ENCODE measurements around the gene METTL25.
"Not testable (repeated sequence)": the region's sequence is repeated elsewhere in the genome, so short reads cannot be mapped to it uniquely, and the experiment has no call there.

METTL25 gene, protein sequence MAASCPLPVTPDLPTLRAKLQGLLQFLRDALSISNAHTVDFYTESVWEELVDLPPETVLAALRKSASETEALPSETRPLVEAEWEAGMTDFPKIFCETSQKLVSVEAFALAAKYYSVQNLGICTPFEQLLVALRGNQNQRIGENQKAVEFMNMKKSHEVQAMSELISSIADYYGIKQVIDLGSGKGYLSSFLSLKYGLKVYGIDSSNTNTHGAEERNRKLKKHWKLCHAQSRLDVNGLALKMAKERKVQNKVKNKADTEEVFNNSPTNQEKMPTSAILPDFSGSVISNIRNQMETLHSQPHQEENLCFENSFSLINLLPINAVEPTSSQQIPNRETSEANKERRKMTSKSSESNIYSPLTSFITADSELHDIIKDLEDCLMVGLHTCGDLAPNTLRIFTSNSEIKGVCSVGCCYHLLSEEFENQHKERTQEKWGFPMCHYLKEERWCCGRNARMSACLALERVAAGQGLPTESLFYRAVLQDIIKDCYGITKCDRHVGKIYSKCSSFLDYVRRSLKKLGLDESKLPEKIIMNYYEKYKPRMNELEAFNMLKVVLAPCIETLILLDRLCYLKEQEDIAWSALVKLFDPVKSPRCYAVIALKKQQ

DNA sequence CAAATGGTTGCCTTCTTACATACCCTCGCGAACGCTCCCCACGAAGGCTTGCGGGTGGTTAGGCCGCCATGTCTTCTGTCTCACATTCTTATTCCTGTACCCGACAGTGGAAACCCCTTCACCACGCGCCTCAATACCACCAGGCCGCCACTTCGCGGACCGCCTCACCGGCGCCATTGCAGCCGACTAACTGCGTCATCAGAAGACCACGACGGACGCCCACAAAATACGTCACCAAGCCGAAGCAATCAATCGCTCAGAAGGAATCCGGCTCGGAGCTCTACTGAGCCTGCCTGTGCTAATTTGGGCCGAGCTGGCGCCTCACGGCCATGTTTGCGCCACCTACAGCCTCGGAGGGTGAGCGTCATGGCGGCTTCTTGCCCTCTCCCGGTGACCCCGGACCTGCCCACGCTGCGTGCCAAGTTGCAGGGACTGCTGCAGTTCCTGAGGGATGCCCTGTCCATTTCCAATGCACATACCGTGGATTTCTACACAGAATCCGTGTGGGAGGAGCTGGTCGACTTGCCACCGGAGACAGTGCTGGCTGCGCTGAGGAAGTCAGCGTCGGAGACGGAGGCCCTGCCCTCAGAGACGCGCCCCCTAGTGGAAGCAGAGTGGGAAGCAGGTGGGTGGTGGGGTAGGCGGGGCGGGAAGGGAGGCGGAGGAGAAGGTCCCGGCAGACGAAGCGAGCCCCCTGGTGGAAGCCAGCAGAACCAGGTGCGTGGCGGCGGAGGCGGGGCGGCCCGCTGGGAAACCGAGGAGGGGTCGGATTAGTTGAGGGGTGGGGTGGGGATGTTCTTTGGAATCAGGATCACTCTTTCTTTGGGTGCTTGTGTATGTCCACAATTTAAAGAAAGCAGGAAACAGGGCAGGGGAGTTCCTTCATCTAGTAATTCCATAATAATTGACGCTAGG, at the start of gene METTL25, which contains the start of gene CCDC59:
Gene METTL25 (plus strand): TSS at position 330 of the 915 bp plus-strand sequence. CDS start 37 bp downstream, at position 367.
Gene CCDC59 (minus strand): TSS at position 188 of the 915 bp plus-strand sequence. CDS start 11 bp downstream, at position 177.
- DNase-seq = peak; percentile 85

DNA sequence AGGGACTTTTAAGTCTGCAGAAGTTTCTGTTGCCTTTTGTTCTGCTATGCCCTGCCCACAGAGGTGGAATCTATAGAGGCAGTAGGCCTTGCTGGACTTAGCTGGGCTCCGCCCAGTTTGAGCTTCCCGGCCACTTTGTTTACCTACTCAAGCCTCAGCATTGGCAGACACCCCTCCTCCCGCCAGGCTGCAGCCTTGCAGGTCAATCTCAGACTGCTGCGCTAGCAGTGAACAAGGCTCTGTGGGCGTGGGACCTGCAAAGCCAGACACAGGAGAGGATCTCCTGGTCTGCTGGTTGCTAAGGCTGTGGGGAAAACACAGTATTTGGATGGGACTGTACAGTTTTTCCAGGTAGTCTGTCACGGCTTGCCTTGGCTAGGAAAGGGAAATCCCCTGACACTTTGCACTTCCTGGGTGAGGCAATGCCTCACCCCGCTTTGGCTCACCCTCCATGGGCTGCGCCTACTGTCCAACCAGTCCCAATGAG, 43.9 kb upstream of the METTL25 start:
- DNase-seq = no peak

DNA sequence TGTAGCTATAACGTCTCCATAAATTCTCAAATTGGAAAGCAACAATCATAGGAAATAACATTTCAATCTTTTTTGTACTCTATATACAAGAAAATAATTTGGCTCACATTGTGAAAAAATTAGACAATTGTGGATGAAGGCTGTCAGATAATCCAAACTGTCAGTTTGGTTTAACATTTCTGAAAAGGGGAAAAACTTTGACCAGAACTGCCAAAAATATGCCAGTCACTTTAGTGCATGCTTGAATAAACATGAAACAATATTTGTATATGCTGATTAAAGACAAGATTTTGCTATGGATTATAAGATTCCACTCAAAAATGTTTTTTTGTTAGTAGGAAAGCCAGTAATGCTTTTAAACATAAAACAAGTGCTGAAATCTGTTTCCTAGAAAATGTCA, 39.1 kb upstream of the METTL25 start:
- DNase-seq = no peak

DNA sequence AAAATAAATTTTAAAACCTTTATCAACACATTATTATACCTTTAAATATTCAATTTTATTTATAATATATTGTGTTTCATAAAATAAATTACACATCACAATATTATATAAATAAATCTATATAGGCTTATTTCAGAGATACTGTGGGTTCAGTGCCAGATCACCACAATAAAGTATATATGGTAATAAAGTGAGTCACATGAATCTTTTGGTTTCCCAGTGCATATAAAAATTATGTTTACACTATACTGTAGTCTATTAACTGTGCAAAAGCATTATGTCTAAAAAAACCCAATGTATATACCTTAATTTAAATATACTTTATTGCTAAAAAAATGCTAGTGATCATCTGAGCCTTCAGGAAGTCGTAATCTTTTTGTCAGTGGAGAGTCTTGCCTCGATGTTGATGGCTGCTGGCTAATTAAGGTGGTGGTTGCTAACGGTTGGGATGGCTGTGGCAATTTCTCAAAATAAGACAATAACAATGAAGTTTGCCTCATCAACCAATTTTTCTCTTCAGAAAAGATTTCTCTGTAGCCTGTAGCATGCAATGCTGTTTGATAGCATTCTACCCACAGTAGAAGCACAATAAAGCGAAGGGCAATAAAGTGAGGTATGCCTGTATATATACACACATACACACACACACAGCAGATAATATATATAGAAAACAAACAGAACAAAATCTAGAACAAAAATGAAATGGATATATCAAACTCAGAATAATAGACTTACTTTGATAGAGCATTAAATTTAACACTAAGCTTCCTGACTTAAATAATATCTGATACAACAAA, 32.6 kb upstream of the METTL25 start:
- DNase-seq = no peak

DNA sequence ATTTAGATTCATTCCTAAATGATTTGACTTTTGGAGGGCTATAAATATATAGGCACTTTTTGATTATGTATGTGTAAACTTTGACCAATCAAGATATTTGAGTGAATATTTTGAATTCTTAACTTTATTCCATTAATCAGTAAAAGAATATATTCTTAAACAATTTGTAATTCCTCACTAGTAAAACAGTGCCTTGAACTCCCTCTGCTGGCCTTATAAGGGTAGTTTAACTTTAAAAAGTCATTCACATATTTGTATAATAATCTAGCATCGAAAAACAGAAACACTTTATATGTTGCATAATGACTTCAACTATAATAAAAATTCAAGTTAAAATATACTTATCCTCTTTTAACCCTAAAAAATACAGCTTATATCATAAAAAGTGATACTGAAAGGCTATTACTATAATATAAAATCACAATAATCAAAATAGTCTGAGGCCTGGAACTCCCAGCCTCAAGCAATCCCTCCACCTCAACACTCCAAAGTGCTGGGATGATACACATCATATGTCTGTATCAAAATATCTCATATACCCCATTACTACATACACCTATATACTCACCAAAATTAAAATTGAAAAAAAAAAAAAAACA, 31.3 kb upstream of the METTL25 start:
- no peak for DNase-seq

DNA sequence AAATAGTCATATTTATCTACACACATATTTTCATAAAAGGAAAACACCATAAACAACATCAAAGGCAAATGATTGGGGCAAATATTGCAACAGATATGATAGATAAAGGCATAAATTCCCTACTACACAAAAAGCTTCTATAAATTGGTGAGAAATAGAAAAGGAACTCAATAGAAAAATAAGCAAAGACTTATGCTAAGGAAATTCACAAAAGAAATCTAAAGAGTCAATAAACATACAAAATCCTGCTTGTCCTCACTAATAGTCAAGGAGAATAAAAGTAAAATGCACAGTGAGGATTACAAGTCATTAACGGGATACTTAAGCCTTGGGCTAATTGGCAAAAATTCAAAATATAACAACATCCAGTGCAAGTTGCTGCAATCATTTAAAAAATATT, 30.5 kb upstream of the METTL25 start:
- no peak for DNase-seq

DNA sequence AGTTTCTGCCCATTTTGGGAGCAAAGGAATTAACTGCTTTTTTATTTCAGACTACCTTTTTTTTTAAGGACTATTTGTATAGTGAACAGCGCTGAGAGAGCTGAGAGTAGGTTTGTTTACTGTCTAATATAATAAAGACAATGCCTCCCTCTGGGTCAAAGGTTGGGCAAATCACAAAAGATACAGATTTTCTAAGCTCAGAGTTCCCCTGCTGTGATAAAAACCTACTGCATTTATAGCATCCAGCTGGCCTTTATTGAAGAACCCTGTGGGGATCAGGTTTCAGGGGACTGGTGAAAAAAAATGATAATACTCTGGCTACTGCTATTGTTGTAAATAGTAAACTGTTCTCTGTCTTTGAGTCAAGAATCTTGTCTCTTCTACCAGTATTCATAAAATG, 28.8 kb upstream of the METTL25 start:
- DNase-seq = no peak

DNA sequence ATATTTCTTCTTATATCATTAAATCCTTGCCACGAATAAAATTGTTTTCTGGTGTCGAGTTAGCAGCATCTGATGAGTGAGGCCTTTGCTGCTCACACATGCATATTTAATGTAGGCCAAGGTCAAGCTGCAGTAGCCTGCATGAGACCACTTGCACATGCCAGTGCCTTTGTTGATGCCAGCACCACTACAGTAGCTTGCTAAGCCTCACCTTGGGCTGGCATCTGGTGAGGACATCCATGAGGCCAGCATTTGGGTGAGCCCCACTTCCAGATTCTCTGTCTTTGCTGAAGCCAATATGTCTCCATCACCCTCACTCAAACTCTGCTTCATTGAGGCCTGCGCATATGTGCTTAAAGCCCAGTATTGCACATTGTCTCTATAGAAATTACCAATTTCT, 8.2 kb upstream of the METTL25 start:
- no peak for DNase-seq

DNA sequence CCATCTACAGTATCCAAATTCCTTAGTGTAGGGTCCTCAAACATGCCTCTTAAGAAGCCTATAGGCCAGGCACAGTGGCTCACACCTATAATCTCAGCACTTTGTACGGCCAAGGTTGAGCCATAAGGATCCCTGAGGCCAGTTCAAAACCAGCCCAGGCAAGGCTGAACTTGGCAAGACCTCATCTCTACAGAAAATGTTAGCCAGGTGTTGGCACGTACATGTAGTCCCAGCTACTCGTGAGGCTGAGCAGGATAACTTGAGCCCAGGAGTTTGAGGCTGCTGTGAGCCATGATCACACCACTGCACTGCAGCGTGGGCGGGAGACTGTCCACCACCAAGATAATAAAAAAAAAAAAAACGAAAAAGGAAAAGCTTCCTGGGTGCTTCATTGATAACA, 6.9 kb upstream of the METTL25 start:
- no peak for DNase-seq

DNA sequence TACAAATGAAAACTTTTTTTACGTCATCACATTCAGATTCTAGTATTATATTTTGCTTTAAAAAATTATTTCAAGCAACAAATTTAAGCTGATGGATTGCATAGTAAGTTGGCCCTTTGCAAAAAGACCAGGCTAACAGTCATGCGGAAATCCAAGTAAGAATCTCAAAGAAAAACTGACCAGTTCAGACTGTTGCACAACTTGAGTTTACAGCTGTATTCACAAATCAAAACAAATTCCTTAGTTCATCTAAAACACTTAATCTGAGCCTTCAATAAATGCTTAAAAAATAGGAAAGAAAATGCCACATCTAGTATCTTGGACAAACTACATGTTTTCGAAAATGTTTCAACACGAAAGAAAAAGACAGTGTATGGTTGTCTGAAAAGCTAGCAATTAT, 989 bp upstream of the METTL25 start:
- no peak for DNase-seq

DNA sequence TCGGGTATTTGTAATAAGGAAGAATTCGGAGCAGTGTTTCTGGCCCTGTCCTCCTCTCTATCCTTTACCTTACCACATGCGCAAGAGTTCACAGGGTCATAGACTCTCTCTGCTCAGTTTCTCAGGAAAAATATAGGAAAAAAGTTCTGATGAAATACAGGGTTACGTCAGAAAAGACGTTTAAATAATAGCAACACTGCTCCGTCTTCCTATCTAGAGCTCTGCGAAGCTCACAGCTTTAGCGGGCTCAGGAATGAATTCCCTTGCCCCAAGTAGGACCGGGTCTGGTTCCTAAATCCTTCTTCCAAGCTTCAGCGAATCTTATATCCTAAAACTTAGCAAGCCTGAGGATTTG, 507 bp upstream of the METTL25 start:
- no peak for DNase-seq

DNA sequence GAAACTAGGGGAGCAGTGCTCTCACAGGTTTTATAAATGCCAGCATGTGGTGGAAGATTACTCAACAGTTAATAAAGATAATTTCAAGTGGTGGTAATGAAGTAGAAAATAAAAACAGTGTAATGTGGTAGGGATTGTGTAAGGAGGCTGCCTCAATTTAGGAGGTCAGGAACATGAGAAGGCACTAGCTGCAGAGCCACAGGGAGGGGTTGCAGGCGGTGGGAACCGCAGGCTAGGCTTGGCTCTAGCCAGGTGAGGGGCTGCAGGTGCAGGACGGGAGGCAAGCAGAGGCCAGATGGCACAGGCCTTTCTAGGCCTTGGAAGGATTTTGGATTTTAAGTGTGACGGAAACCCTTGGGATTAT, 768 bp downstream of the METTL25 start:
- DNase-seq = no peak

DNA sequence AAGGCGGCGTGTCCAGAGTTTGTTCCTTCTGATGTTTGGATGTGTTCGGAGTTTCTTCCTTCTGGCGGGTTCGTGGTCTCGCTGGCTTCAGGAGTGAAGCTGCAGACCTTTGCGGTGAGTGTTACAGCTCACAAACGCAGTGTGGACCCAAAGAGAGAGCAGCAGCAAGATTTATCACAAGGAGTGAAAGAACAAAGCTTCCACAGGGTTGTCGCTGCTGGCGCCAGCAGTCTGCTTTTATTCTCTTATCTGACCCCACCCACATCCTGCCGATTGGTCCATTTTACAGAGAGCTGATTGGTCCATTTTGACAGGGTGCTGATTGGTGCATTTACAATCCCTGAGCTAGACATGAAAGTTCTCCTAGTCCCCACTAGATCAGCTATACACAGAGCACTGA, 2.5 kb downstream of the METTL25 start:
- not testable (repeated sequence) for DNase-seq

DNA sequence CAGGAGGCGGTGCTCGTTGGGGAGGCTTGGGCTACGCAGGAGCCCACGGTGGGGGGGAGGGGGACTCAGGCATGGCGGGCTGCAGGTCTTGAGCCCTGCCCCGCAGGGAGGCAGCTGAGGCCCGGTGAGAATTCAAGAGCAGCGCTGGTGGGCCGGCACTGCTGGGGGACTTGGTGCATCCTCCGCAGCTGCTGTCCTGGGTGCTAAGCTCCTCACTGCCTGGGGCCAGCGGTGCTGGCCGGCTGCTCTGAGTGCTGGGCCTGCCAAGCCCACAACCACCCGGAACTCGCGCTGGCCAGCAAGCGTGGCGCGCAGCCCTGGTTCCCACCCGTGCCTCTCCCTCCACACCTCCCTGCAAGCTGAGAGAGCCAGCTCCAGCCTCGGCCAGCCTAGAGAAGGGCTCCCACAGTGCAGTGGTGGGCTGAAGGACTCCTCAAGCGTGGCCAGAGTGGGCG, 3.2 kb downstream of the METTL25 start:
- no peak for DNase-seq

DNA sequence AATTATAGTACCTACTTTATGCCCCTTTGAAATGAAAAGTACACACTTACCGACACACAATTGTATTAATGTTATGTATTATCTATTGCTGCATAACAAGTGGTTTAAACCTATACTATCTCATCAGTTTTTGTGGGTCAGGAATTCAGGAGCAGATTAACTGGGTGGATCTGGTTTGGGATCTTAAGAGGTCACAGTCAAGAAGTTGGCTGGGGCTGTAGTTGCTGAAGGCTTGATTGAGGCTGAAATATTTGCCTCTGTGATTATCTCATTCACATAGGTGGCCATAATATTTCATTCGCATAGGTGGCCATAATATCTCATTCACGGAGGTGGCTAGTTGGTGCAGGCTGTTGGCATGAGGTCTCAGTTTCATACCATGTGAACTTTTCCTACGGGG, 5.7 kb downstream of the METTL25 start:
- no peak for DNase-seq

DNA sequence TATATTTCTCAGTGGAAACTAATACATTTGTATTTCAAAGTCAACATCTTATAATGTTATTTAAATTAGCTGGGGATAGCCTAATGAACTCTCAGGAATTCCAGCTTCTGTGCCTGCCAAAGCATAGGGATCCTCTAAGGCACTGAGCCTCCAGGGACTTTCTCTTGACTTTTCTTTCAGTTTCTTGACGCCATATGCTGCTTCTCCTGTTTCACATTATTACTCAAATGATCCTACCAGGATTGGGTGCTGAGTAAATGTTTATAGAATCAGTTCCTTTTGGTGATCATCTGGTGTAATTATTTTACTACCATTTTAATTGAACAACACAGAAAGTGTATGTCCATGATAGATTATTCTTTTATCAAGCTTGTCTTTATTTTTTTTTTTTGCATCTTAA, 7.9 kb downstream of the METTL25 start:
- no peak for DNase-seq

DNA sequence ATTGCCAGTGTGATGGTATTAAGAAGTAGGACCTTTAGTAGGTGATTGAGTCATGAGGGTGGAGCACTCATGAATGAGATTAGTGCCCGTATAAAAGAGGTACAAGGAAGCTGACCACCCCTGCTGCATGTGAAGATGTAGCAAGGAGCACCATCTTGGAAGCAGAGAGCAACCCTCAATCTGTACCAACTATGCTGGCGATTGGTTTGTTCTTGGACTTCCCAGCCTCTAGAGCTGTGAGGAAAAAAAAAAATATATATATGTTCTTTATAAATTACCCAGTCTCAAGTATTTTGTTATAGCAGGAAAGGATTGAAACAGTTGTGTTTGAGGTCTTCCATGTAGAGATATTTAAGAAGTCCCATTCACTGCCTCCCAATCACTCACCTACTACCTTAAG, 16.9 kb downstream of the METTL25 start:
- DNase-seq = no peak

DNA sequence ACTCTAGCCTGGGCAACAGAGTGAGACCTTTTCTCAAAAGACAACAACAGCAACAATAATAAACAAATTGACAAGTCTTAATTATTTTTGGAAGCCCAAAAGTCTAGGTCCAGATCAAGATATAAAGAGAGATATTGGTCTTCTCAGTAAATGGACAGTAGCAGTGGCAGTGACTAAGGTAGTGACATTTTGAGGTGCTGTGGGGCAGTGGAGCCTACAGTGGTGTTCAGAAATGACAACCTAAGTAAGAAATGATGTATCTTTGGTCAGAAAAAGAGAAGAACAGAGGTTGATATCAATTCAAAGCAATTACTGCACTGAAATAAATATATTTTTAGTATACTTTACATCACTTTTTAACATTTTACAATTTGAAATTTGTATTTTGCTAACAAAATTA, 20.7 kb downstream of the METTL25 start:
- no peak for DNase-seq

DNA sequence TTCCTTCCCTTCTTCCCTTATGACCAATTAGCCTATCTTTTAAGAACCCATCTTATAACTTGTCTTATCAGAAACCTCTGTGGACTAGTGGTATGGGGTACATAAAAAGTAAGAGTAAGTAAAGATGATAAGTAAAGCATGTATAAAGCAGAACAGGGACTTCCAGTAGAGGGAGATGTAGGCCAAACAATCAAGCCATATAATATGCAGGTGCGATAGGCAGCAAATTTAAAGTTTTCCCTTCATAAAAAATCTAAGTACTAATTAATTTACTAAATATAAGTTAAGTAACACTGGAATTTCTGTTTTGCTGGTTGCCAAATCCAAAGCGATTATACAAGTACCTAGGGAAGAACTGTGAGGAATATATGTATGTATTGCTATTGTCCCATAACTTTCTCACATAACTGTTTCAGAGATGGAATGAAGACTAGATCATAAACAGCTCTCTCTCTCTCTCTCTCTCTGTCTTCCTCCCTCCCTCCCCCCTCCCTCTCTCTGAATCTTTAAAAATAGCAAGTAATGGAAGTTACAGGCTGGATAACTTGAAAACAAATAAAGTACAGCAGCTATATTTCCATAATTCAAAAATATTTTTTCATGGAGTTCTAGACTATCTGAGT, 25.7 kb downstream of the METTL25 start:
- no peak for DNase-seq

DNA sequence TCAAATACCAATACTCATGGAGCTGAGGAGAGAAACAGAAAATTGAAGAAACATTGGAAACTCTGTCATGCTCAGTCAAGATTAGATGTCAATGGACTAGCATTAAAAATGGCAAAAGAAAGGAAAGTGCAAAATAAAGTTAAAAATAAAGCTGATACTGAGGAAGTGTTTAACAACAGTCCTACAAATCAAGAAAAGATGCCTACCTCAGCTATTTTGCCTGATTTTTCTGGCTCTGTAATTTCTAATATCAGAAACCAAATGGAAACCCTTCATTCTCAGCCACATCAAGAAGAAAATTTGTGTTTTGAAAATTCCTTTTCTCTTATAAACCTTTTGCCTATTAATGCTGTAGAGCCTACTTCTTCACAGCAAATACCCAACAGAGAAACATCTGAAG, 40.5 kb downstream of the METTL25 start:
- DNase-seq = no peak

DNA sequence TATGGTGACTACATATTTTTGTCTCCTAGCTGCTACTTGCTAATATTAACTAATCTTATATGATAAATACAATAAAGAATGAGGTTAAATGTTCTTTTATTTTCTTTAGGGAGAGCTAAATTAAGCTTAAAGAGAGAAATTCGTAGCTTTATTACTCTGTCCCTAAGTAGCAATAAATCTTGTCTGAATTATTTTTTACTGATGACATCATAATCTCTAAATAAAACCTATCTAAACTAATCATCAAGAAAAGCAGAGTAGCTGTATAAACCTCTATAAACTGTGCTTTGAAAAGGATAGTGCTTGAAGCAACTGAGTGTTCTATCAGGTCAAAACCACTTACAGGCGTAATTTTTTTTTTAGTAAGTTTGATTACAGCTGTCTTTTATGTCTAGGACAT, 42.5 kb downstream of the METTL25 start:
- DNase-seq = no peak

DNA sequence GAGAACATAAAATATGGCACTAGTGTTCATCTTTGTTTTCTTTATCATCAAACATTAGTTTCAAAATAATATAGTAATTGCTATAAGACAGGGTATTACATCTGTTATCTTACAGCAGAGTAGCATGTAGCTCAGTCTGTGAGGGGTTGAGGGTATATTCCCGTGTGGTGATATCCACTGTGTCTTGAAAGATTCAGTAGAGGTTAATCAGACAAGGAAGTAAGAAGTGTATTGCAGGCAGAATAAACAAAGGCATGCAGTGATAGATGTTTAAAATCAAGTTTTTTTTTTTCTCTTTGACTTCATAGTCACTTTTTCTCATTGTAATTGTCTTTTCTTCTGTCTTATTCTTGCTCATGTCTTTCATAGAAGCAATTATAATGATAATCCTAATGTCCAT, 48.3 kb downstream of the METTL25 start:
- no peak for DNase-seq

All from NK-92 treated with Interleukin-12 subunit alpha and Interleukin-12 subunit beta, amount 100 ng/mL, for 24 hours (cell line).